IPS DF 6.9 (cell line): ENCODE data around the gene ARFGAP3.

Experiments used
- DNase-seq: peaks from one replicate; pipeline ENCODE4 v3.0.0-alpha.2; 2013; ENCODE audit warnings: low read depth, low spot score
- H3K27ac ChIP-seq: one replicate; pipeline ENCODE4 v1.5.1; 2013; ENCODE audit warnings: low read length, control low read depth
- H3K27me3 ChIP-seq: 2 replicates; pipeline ENCODE4 v1.6.1; 2013; ENCODE audit warnings: mild to moderate bottlenecking, low read length; ENCODE audit not compliant: control insufficient read depth, insufficient read depth
- H3K36me3 ChIP-seq: 2 replicates; pipeline ENCODE4 v1.6.1; 2013; ENCODE audit warnings: low read length; ENCODE audit not compliant: control insufficient read depth, insufficient read depth
- H3K4me1 ChIP-seq: 2 replicates; pipeline ENCODE4 v1.6.1; 2013; ENCODE audit warnings: low read length; ENCODE audit not compliant: control insufficient read depth, insufficient read depth
- H3K4me3 ChIP-seq: 2 replicates; pipeline ENCODE4 v1.5.1; 2013; ENCODE audit warnings: mild to moderate bottlenecking, low read length
- H3K9me3 ChIP-seq: 2 replicates; pipeline ENCODE4 v1.6.1; 2013; ENCODE audit warnings: low read length, inconsistent platforms; ENCODE audit not compliant: control insufficient read depth, insufficient read depth
- WGBS: extraction: QIAGEN DNeasy Blood & Tissue Kit; methylation state at CpG from one replicate; pipeline ENCODE4 v1.1.7; 2013; ENCODE audit warnings: mixed read lengths, missing lambda C conversion rate; ENCODE audit not compliant: insufficient read length, insufficient coverage; 5-methylcytosine and 5-hydroxymethylcytosine counted together

The ARFGAP3 gene

GRCh38 chr22:42877158-42877557 lies 20.1 kb upstream of the ARFGAP3 start:
- Histone ChIP-seq H3K4me1 (0 out of 2 replicates have a peak, but pooled peaks cover 1% of the 10 kb centered on the region), H3K27ac (no peak overlapping the region), H3K27me3 (no peaks in the 10 kb centered on the region), H3K4me3 (no peak overlapping the region), H3K9me3 (no peaks in the 10 kb centered on the region), H3K36me3 (peaks cover 12% of the 10 kb centered on the region)
- no CpG with 5 or more reads among the region's 8 CpGs for WGBS
- DNase-seq, result no peak

GRCh38 chr22:42876041-42876440 lies 19.0 kb upstream of the ARFGAP3 start:
- Histone ChIP-seq H3K36me3 (peaks cover 15% of the 10 kb centered on the region), H3K4me3 (no peak overlapping the region), H3K27ac (no peak overlapping the region), H3K4me1 (no peaks in the 10 kb centered on the region), H3K27me3 (no peaks in the 10 kb centered on the region), H3K9me3 (no peaks in the 10 kb centered on the region)
- no peak for DNase-seq
- no CpG with 5 or more reads among the region's 17 CpGs for WGBS

GRCh38 chr22:42874010-42874409 lies 16.9 kb upstream of the ARFGAP3 start:
- no peaks in the 10 kb centered on the region for H3K27me3 ChIP-seq
- WGBS, result no CpG with 5 or more reads among the region's 7 CpGs
- DNase-seq, result no peak
- no peak overlapping the region for H3K27ac ChIP-seq
- no peaks in the 10 kb centered on the region for H3K4me1 ChIP-seq
- H3K9me3 ChIP-seq, result no peaks in the 10 kb centered on the region
- peaks cover 17% of the 10 kb centered on the region for H3K36me3 ChIP-seq
- H3K4me3 ChIP-seq, result no peak overlapping the region

- Histone ChIP-seq H3K9me3 (no peaks in the 10 kb centered on the region), H3K27me3 (no peaks in the 10 kb centered on the region), H3K36me3 (peaks cover 14% of the 10 kb centered on the region), H3K27ac (no peak overlapping the region), H3K4me3 (no peak overlapping the region), H3K4me1 (no peaks in the 10 kb centered on the region; the same call in 1 of the 2 replicates)
- no peak for DNase-seq
These were observed 16.3 kb upstream of the ARFGAP3 start for GRCh38 chr22:42873356-42873755.

- H3K27ac ChIP-seq, result no peak overlapping the region
- H3K4me3 ChIP-seq, result no peak overlapping the region
- no peaks in the 10 kb centered on the region; the same call in 1 of the 2 replicates for H3K4me1 ChIP-seq
- peaks cover 13% of the 10 kb centered on the region for H3K36me3 ChIP-seq
- no peaks in the 10 kb centered on the region for H3K9me3 ChIP-seq
- WGBS, result no CpG with 5 or more reads among the region's 9 CpGs
- DNase-seq, result no peak
- H3K27me3 ChIP-seq, result no peaks in the 10 kb centered on the region
These were observed 15.7 kb upstream of the ARFGAP3 start for GRCh38 chr22:42872821-42873220.

GRCh38 chr22:42871146-42872050 lies 14.3 kb upstream of the ARFGAP3 start:
- Histone ChIP-seq H3K27me3 (no peaks in the 10 kb centered on the region), H3K4me3 (no peak overlapping the region), H3K9me3 (no peaks in the 10 kb centered on the region), H3K27ac (no peak overlapping the region), H3K36me3 (peaks cover 7% of the 10 kb centered on the region), H3K4me1 (peaks cover 2% of the 10 kb centered on the region; the same call in 1 of the 2 replicates)
- DNase-seq, result no peak
- no CpG with 5 or more reads among the region's 31 CpGs for WGBS

- H3K36me3 ChIP-seq, result peaks cover 7% of the 10 kb centered on the region
- H3K27ac ChIP-seq, result no peak overlapping the region
- H3K4me1 ChIP-seq, result peaks cover 2% of the 10 kb centered on the region; the same call in 1 of the 2 replicates
- no CpG with 5 or more reads among the region's 33 CpGs for WGBS
- H3K27me3 ChIP-seq, result no peaks in the 10 kb centered on the region
- H3K9me3 ChIP-seq, result no peaks in the 10 kb centered on the region
- no peak for DNase-seq
- H3K4me3 ChIP-seq, result no peak overlapping the region
These were observed 12.9 kb upstream of the ARFGAP3 start for GRCh38 chr22:42869888-42870480.

- Histone ChIP-seq H3K36me3 (peaks cover 7% of the 10 kb centered on the region), H3K4me1 (peaks cover 2% of the 10 kb centered on the region; the same call in 1 of the 2 replicates), H3K27ac (no peak overlapping the region), H3K27me3 (no peaks in the 10 kb centered on the region), H3K4me3 (no peak overlapping the region), H3K9me3 (no peaks in the 10 kb centered on the region)
- no CpG with 5 or more reads among the region's 8 CpGs for WGBS
- DNase-seq, result no peak
These were observed 12.4 kb upstream of the ARFGAP3 start for GRCh38 chr22:42869463-42869862.

- Histone ChIP-seq H3K27ac (no peak overlapping the region), H3K9me3 (no peaks in the 10 kb centered on the region), H3K4me3 (no peak overlapping the region), H3K36me3 (peaks cover 7% of the 10 kb centered on the region), H3K27me3 (no peaks in the 10 kb centered on the region), H3K4me1 (peaks cover 2% of the 10 kb centered on the region; the same call in 1 of the 2 replicates)
- no peak for DNase-seq
- WGBS, result no CpG with 5 or more reads among the region's 16 CpGs
These were observed 11.7 kb upstream of the ARFGAP3 start for GRCh38 chr22:42868751-42869251.

GRCh38 chr22:42866100-42866499 lies 9.0 kb upstream of the ARFGAP3 start:
- no peak for DNase-seq
- Histone ChIP-seq H3K27ac (no peak overlapping the region), H3K4me1 (peaks cover 2% of the 10 kb centered on the region; the same call in 1 of the 2 replicates), H3K36me3 (peaks cover 3% of the 10 kb centered on the region), H3K27me3 (no peaks in the 10 kb centered on the region), H3K4me3 (no peak overlapping the region), H3K9me3 (no peaks in the 10 kb centered on the region)
- WGBS, result no CpG with 5 or more reads among the region's 7 CpGs
